C4-2B (cell line): Measurements from ENCODE around the gene ZNF197.
"Not testable (repeated sequence)": the region's sequence is repeated elsewhere in the genome, so short reads cannot be mapped to it uniquely, and the experiment has no call there.

Experiments
- CTCF ChIP-seq: fragments of 450-650 bp; conservative IDR thresholded peaks from 2 replicates; pipeline ENCODE4 v1.5.1; 2017; ENCODE audit warnings: mild to moderate bottlenecking
- ZFX ChIP-seq: fragments of 450-650 bp; IDR thresholded peaks from 2 replicates; pipeline ENCODE4 v1.6.1; 2017

GRCh38 chr3:44673466-44673865 lies 48.6 kb downstream of the ZNF197 start:
- TF ChIP-seq CTCF, ZFX: not testable (repeated sequence)
